Thoracic aorta (tissue), 2 donors: ENCODE measurements around the gene CCDC33. TPM values are rescaled to one million over a fixed set of nuclear protein-coding genes. Genes with fewer than 3 reads are reported as not detected.
"Not testable (repeated sequence)": the region's sequence is repeated elsewhere in the genome, so short reads cannot be mapped to it uniquely, and the experiment has no call there.

Experiments
- ATAC-seq: fragments of 150-250 bp; one replicate; pipeline ENCODE4 v1.8.0; 2017; ENCODE audit warnings: low read depth; ENCODE audit not compliant: insufficient number of reproducible peaks, low FRiP score
- DNase-seq: peaks from one replicate; pipeline ENCODE4 v3.0.0-alpha.2; 2020; ENCODE audit warnings: low spot score
- H3K27ac ChIP-seq, 2 donors: fragments of 200-600 bp; sonication (generic); 1 replicate in 1 of 2; 2 replicates in 1 of 2; pipeline ENCODE4 v1.5.1; 2016; ENCODE audit warnings: mild to moderate bottlenecking in 2 of 2, moderate library complexity in 2 of 2
- H3K27me3 ChIP-seq: fragments of 200-600 bp; sonication (generic); replicated peaks from 2 replicates; pipeline ENCODE4 v1.6.0; 2016; ENCODE audit warnings: mild to moderate bottlenecking; ENCODE audit not compliant: insufficient read depth
- H3K36me3 ChIP-seq: fragments of 200-600 bp; sonication (generic); one replicate; pipeline ENCODE4 v1.5.1; 2016
- H3K4me1 ChIP-seq, 2 donors: fragments of 200-600 bp; sonication (generic); 1 replicate in 1 of 2; 2 replicates in 1 of 2; pipeline versions ENCODE4 v1.5.1 to v1.6.0; 2016; ENCODE audit warnings: low read depth in 2 of 2, mild to moderate bottlenecking in 1 of 2; ENCODE audit not compliant: control insufficient read depth in 1 of 2
- H3K4me3 ChIP-seq: fragments of 200-600 bp; sonication (generic); 2 replicates; pipeline ENCODE4 v1.5.1; 2016; ENCODE audit warnings: mild to moderate bottlenecking
- H3K9me3 ChIP-seq: fragments of 200-600 bp; sonication (generic); 2 replicates; pipeline ENCODE4 v1.5.1; 2016
- CTCF ChIP-seq: fragments of 200-600 bp; sonication (generic); IDR thresholded peaks from one replicate; pipeline ENCODE4 v1.5.1; 2019; ENCODE audit warnings: antibody characterized with exemption
- total RNA-seq, 2 donors: library from RNA; depleted of rRNA; stranded (reverse); fragments of >200 nt; gene quantifications; one replicate each; pipeline versions ENCODE4 v1.1.0 to v1.2.3, GENCODE V29; 2016

Gene CCDC33
- total RNA-seq, 2 donors from 2014 or later, result not detected

DNA sequence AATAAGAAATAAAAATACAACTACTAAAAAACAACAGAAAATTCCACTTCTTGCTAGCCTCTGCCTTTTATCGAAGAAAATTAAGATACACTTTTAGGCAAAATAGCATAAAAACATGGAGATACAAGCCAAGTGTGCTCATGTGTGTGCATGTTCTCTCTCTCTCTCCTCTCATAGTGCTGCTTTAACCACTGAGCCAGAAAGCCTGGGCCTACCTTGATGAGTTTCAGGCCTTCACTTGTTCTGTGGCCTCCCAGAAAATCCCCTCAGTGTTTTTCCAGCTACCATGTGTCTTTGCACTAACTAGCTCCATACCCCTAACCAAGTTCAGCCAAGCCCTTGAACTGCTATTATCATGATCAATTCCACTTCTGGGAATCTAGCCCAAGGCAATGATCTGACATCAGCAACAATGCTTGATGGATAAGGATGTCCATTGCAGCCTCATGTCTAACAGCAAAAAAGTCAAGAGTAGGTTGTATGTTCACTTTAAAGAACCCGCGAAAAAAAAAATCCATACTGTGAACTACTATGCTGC is 113.2 kb downstream of the CCDC33 start:
- no peak for DNase-seq
- Histone ChIP-seq H3K27ac (no peak overlapping the region), H3K27me3 (no peaks in the 10 kb centered on the region), H3K4me1 (no peaks in the 10 kb centered on the region), H3K9me3 (no peaks in the 10 kb centered on the region), H3K36me3 (no peaks in the 10 kb centered on the region), H3K4me3 (no peak overlapping the region)
- no peak for ATAC-seq
- no peak for TF ChIP-seq CTCF

DNA sequence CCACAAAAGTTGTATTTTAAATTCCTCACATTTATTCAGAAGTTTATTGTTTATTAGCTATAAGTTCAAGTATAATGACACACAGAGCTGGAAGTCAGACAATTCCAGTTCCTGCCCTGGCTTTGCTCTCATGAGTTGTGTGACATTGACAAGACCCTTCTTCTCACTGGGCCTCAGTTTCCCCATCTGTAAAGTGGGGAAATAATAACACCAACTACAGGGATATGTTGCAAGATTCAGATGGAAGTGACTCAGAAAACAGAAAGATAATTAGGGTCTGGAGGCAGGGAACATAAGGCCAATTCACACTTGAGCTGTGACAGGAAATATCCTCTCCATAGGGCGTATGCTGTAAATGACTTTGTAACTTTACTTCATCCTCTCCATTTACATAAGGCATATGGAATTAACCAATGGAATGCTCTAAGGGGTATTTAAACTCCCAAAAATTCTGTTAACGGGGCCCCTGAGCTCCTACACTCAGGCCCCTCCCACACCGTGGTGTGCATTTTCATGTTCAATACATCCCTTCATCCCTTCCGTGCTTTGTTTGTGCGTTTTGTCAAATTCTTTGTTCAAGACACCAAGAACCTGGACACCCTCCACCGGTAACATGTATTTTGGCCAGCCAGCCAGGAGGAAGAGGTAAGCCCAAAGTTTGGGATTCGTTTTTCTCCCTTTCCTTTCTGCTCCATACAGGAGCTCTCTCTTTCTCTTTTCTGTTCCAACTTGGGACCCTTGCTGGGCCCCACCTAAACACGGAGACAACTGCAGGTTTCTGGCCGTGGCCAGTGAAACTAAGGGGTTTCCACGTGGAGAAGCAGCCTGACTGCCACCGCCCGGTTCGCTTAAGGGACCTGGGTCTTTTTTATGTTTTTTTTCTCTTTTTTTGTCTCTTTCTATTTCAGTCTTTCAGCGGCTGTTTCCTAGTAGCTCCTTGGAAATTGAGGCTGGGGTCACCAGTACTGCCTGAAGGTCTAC is 114.5 kb downstream of the CCDC33 start:
- Histone ChIP-seq H3K27ac (no peak overlapping the region), H3K4me1 (no peaks in the 10 kb centered on the region), H3K27me3 (no peaks in the 10 kb centered on the region), H3K9me3 (no peaks in the 10 kb centered on the region), H3K36me3 (no peaks in the 10 kb centered on the region), H3K4me3 (no peak overlapping the region)
- DNase-seq (no peak), ATAC-seq (no peak)
- TF ChIP-seq CTCF, result no peak

- Histone ChIP-seq H3K27ac (no peak overlapping the region), H3K9me3 (no peaks in the 10 kb centered on the region), H3K27me3 (no peaks in the 10 kb centered on the region), H3K36me3 (no peaks in the 10 kb centered on the region), H3K4me3 (no peak overlapping the region), H3K4me1 (no peaks in the 10 kb centered on the region)
- DNase-seq (no peak), ATAC-seq (no peak)
- TF ChIP-seq CTCF, result no peak
Observed at GRCh38 chr15:74351670-74352069, 115.5 kb downstream of the CCDC33 start.

GRCh38 chr15:74352393-74352910 is 116.3 kb downstream of the CCDC33 start:
- TF ChIP-seq CTCF, result no peak
- DNase-seq (no peak), ATAC-seq (no peak)
- no peak overlapping the region for H3K4me3 ChIP-seq
- H3K4me1 ChIP-seq, result no peaks in the 10 kb centered on the region
- no peaks in the 10 kb centered on the region for H3K36me3 ChIP-seq
- no peak overlapping the region for H3K27ac ChIP-seq
- no peaks in the 10 kb centered on the region for H3K27me3 ChIP-seq
- no peaks in the 10 kb centered on the region for H3K9me3 ChIP-seq

- not testable (repeated sequence) for DNase-seq, ATAC-seq, H3K9me3 ChIP-seq, H3K27ac ChIP-seq, H3K27me3 ChIP-seq, H3K36me3 ChIP-seq, H3K4me3 ChIP-seq, H3K4me1 ChIP-seq
Observed at GRCh38 chr15:74353992-74354391, 117.9 kb downstream of the CCDC33 start.

- not testable (repeated sequence) for H3K4me1 ChIP-seq, DNase-seq, ATAC-seq, H3K9me3 ChIP-seq, H3K4me3 ChIP-seq, H3K27ac ChIP-seq, H3K27me3 ChIP-seq, H3K36me3 ChIP-seq
Observed at GRCh38 chr15:74356050-74356449, 119.9 kb downstream of the CCDC33 start.

GRCh38 chr15:74357514-74357913 is 121.4 kb downstream of the CCDC33 start:
- not testable (repeated sequence) for ATAC-seq, H3K4me1 ChIP-seq, H3K36me3 ChIP-seq, H3K4me3 ChIP-seq, H3K9me3 ChIP-seq, H3K27me3 ChIP-seq, DNase-seq, H3K27ac ChIP-seq

GRCh38 chr15:74359376-74359775 is 123.2 kb downstream of the CCDC33 start:
- not testable (repeated sequence) for H3K27ac ChIP-seq, H3K4me1 ChIP-seq, H3K9me3 ChIP-seq, ATAC-seq, DNase-seq, H3K27me3 ChIP-seq, H3K36me3 ChIP-seq, H3K4me3 ChIP-seq
